Body of pancreas (tissue), 4 donors: ENCODE data around the gene KRT38. TPM values are rescaled to one million over a fixed set of nuclear protein-coding genes. Genes with fewer than 3 reads are reported as not detected.

Experiments used
- ATAC-seq: fragments of 150-250 bp; one replicate; pipeline ENCODE4 v1.9.1; 2016
- DNase-seq, 4 donors: peaks; one replicate each; pipeline ENCODE4 v3.0.0-alpha.2; 2019
- H3K27ac ChIP-seq, 4 donors: fragments of 200-600 bp; sonication (generic); 1 replicate in 3 of 4; 2 replicates in 1 of 4; pipeline versions ENCODE4 v1.5.1 to v1.6.1; 2016 to 2019; ENCODE audit warnings: mild to moderate bottlenecking in 1 of 4, mixed read lengths in 1 of 4, moderate library complexity in 1 of 4
- H3K27me3 ChIP-seq, 2 donors: fragments of 200-600 bp; sonication (generic); one replicate each; pipeline ENCODE4 v1.6.0; 2016; ENCODE audit warnings: mild to moderate bottlenecking in 1 of 2
- H3K36me3 ChIP-seq, 2 donors: fragments of 200-600 bp; sonication (generic); replicated peaks in 1 of 2; 2 replicates each; pipeline ENCODE4 v1.5.1; 2016; ENCODE audit warnings: low read depth in 2 of 2; ENCODE audit not compliant: insufficient read depth in 1 of 2
- H3K4me1 ChIP-seq: fragments of 200-600 bp; sonication (generic); one replicate; pipeline ENCODE4 v1.6.0; 2016
- H3K4me3 ChIP-seq, 2 donors: fragments of 200-600 bp; sonication (generic); 1 replicate in 1 of 2; 2 replicates in 1 of 2; pipeline ENCODE4 v1.5.1; 2016 to 2019
- H3K9me3 ChIP-seq, 3 donors: fragments of 200-600 bp; sonication (generic); 1 replicate in 2 of 3; 2 replicates in 1 of 3; pipeline ENCODE4 v1.5.1; 2016
- POLR2A ChIP-seq, 3 donors: fragments of 450-650 bp; IDR thresholded peaks; one replicate each; pipeline ENCODE4 v1.6.1; 2016; ENCODE audit warnings: antibody characterized with exemption in 3 of 3, mild to moderate bottlenecking in 2 of 3
- WGBS, 2 donors: methylation state at CpG; one replicate each; pipeline ENCODE4 v1.1.5; 2017; 5-methylcytosine and 5-hydroxymethylcytosine counted together
- intact Hi-C: fragments of 100-400 bp; cut with DNase I; formaldehyde crosslinking; loops from one replicate; pipeline ENCODE4 v1.15.1; 2023
- total RNA-seq, 2 donors: library from RNA; depleted of rRNA; stranded (reverse); fragments of >200 nt; gene quantifications; one replicate each; pipeline ENCODE4 v1.1.0, GENCODE V29; 2016
- TF ChIP-seq, protein P1 (sequence below), 7 experiments: fragments of 450-650 bp in 4 of 7; fragments of 200-600 bp in 3 of 7; sonication (generic) in 3 of 7; IDR thresholded peaks; one replicate each; pipeline ENCODE4 v1.5.1; 2016 to 2019; ENCODE audit warnings: antibody characterized with exemption in 7 of 7

KRT38 gene
- total RNA-seq, 2 donors from 2014 or later: not detected

DNA sequence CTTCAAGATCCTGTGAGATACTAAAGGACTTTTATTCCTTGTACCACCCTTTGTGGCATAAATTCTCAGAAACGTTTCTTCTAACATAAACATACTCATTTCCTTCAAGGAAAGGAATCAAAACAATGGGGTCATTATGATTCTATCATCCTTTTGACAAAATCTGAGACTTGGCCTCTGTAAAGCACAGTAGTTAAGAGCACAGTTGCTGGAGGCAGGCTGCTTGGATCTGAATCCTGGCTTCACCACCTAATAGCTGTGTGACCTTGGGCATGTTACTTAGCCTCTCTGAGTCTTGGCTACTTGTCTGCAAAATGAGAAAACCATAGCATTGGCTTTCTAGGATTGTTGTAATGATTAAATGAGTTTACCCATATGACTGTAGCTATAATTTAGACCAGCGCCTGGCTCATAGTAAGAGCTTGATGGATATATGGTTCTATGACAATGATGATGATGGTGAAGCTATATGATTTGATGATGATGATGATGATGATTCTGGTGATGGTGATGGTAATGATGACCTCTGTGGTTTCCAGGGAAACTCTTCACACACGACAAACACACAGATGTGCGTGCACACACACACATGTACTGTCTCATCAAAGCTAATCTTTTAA is 37.3 kb downstream of the KRT38 start:
- H3K27ac ChIP-seq: no peak overlapping the region
- intact Hi-C loops: no loop called here

DNA sequence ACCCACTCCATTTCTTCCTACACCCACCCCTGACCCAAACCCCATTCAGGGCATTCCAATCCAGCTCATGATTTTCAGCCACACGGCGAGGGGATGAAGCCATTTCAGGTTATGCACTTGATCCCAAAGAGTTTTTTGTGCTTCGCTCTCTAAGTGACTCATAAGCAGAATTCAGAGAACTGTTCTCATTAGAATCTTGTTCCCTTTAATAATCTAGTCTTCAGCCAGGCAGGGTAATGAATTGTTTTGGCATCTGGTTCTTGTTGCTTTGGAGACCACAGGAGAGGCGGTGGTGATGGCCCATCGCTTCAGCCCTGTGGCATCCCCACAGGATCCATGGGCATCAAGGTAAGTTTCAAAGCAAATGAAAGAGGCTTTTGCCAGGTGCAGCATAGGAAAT is 38.6 kb downstream of the KRT38 start:
- ATAC-seq: no peak
- Histone ChIP-seq H3K9me3 (no peaks in the 10 kb centered on the region), H3K36me3 (no peaks in the 10 kb centered on the region), H3K27ac (no peak overlapping the region), H3K27me3 (no peaks in the 10 kb centered on the region), H3K4me3 (no peak overlapping the region), H3K4me1 (no peaks in the 10 kb centered on the region)
- DNase-seq: no peak
- 85 to 89% methylated on average over 5 of the region's 5 CpGs for WGBS, 2 donors
- intact Hi-C loops: no loop called here
- no peak for TF ChIP-seq POLR2A (IDR thresholded peaks at IDR 0.05)
- TF ChIP-seq, protein P1, sequence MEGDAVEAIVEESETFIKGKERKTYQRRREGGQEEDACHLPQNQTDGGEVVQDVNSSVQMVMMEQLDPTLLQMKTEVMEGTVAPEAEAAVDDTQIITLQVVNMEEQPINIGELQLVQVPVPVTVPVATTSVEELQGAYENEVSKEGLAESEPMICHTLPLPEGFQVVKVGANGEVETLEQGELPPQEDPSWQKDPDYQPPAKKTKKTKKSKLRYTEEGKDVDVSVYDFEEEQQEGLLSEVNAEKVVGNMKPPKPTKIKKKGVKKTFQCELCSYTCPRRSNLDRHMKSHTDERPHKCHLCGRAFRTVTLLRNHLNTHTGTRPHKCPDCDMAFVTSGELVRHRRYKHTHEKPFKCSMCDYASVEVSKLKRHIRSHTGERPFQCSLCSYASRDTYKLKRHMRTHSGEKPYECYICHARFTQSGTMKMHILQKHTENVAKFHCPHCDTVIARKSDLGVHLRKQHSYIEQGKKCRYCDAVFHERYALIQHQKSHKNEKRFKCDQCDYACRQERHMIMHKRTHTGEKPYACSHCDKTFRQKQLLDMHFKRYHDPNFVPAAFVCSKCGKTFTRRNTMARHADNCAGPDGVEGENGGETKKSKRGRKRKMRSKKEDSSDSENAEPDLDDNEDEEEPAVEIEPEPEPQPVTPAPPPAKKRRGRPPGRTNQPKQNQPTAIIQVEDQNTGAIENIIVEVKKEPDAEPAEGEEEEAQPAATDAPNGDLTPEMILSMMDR (IDR thresholded peaks at IDR 0.05): no peak

More for the DNA sequence above, 37.3 kb downstream of the KRT38 start:
- DNase-seq (no peak), ATAC-seq (no peak)
- Histone ChIP-seq H3K4me3 (no peak overlapping the region), H3K4me1 (no peaks in the 10 kb centered on the region), H3K36me3 (no peaks in the 10 kb centered on the region), H3K9me3 (no peaks in the 10 kb centered on the region), H3K27me3 (no peaks in the 10 kb centered on the region)
- no peak for TF ChIP-seq POLR2A (IDR thresholded peaks at IDR 0.05)
- TF ChIP-seq, protein P1 (IDR thresholded peaks at IDR 0.05): no peak
- WGBS, 2 donors: 53 to 61% methylated on average over 4 of the region's 4 CpGs

DNA sequence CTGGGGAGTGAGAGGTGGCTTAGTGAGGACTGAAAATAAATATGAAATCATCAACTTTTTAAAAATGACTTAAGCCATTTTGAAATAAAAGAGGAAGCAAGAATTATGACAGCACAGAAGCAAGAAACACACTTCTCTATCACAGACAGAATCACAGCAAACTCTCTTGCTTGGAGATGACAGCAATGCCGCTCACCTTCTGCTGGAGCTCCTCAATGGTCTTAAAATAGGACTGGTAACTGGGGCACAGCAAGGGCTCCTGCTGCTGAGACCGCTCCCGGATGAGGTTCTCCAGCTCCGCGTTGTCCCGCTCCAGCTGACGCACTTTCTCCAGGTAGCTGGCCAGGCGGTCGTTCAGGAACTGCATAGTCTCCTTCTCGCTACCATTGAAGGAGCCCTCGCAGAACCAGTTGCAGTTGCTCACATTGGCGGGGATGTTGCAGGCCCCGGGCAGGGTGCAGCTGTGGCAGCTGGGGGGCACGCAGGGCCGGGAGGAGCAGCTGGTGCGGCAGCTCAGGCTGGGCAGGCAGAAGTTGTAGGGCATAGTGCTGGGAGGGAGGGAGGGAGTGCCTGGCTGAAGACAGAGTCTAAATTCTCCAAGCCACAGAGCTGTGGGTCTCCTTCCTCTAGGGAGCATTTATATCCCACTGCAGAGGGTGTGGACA is 43.7 kb downstream of the KRT38 start, which contains the start of gene KRT31:
TSS of gene KRT31 (minus strand) at position 613 of the 665 bp plus-strand sequence. CDS start at position 544, 69 bp downstream.
- WGBS, 2 donors: 80 to 82% methylated on average over 16 of the region's 16 CpGs
- TF ChIP-seq, protein P1 (IDR thresholded peaks at IDR 0.05): no peak
- no peak for TF ChIP-seq POLR2A (IDR thresholded peaks at IDR 0.05)
- no peak within 1 kb of the TSS for H3K27ac ChIP-seq
- H3K9me3 ChIP-seq: no peaks in the 10 kb centered on the region
- H3K4me1 ChIP-seq: no peaks in the 10 kb centered on the region
- ATAC-seq (no peak), DNase-seq (no peak)
- no peak within 1 kb of the TSS for H3K4me3 ChIP-seq
- no peaks in the 10 kb centered on the region for H3K36me3 ChIP-seq
- H3K27me3 ChIP-seq: no peaks in the 10 kb centered on the region
- intact Hi-C loops: no loop called here

DNA sequence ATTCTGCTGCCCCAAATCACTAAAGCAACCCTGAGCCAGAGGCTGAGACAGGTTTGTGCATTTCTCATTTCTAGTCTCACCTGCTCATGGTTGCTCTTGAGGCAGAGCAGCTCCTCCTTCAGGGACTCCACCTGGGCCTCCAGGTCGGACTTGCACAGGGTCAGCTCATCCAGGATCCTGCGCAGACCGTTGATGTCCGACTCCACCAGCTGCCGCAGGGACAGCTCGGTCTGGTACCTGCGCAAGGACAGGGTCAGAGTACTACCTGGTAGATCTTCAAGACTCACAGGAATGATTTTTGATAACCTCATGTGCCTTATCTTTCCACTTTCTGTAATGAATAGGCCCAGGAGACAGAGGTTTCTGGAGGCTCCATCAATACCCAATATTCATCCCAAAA is 44.4 kb downstream of the KRT38 start:
- no peaks in the 10 kb centered on the region for H3K9me3 ChIP-seq
- H3K27ac ChIP-seq: no peak overlapping the region
- H3K4me1 ChIP-seq: no peaks in the 10 kb centered on the region
- intact Hi-C loops: no loop called here
- no peak for DNase-seq
- no peak for ATAC-seq
- no peak for TF ChIP-seq POLR2A (IDR thresholded peaks at IDR 0.05)
- TF ChIP-seq, protein P1 (IDR thresholded peaks at IDR 0.05): no peak
- no peaks in the 10 kb centered on the region for H3K36me3 ChIP-seq
- no peaks in the 10 kb centered on the region for H3K27me3 ChIP-seq
- WGBS, 2 donors: 87% methylated on average over 7 of the region's 7 CpGs
- no peak overlapping the region for H3K4me3 ChIP-seq
